WTC11 (cell line): Measurements from ENCODE around the gene SPHK1.

ENCODE experiments used
- CTCF ChIP-seq: fragments of 200-600 bp; IDR thresholded peaks from 2 replicates; pipeline ENCODE4 v1.8.0; 2022; ENCODE audit warnings: antibody characterized with exemption
- JUN ChIP-seq: sonication (generic); formaldehyde crosslinking; IDR thresholded peaks from 2 replicates; pipeline ENCODE4 v1.8.0; 2023; ENCODE audit warnings: mild to moderate bottlenecking, missing genetic modification reagents
- MAX ChIP-seq: sonication (generic); formaldehyde crosslinking; IDR thresholded peaks from 2 replicates; pipeline ENCODE4 v1.8.0; 2022; ENCODE audit warnings: mild to moderate bottlenecking, missing genetic modification reagents
- PRDM15 ChIP-seq: sonication (generic); formaldehyde crosslinking; IDR thresholded peaks from 2 replicates; pipeline ENCODE4 v1.8.0; 2022; ENCODE audit warnings: missing genetic modification reagents
- SMAD3 ChIP-seq: sonication (generic); formaldehyde crosslinking; IDR thresholded peaks from 2 replicates; pipeline ENCODE4 v1.8.0; 2022; ENCODE audit warnings: missing genetic modification reagents, mild to moderate bottlenecking, borderline replicate concordance
- SP1 ChIP-seq: sonication (generic); formaldehyde crosslinking; conservative IDR thresholded peaks from 2 replicates; pipeline ENCODE4 v1.8.1; 2022; ENCODE audit warnings: missing genetic modification reagents
- STAT6 ChIP-seq: sonication (generic); formaldehyde crosslinking; conservative IDR thresholded peaks from 2 replicates; pipeline ENCODE4 v1.8.1; 2023; ENCODE audit warnings: mild to moderate bottlenecking, low read depth, missing genetic modification reagents, moderate library complexity
- ZBTB43 ChIP-seq: sonication (generic); formaldehyde crosslinking; IDR thresholded peaks from 2 replicates; pipeline ENCODE4 v1.8.1; 2023; ENCODE audit warnings: mild to moderate bottlenecking, missing genetic modification reagents
- ZNF138 ChIP-seq: sonication (generic); formaldehyde crosslinking; conservative IDR thresholded peaks from 2 replicates; pipeline ENCODE4 v1.8.1; 2022; ENCODE audit warnings: mild to moderate bottlenecking, moderate library complexity, missing genetic modification reagents
- ZNF317 ChIP-seq: sonication (generic); formaldehyde crosslinking; IDR thresholded peaks from 2 replicates; pipeline ENCODE4 v1.8.1; 2023; ENCODE audit warnings: low read depth, mild to moderate bottlenecking, moderate library complexity, missing genetic modification reagents, borderline replicate concordance

GRCh38 chr17:76397184-76397583 lies 12.8 kb downstream of the SPHK1 start:
- TF ChIP-seq CTCF, result no peak
- no peak for TF ChIP-seq STAT6 (CRISPR knock-in tag)
- no peak for TF ChIP-seq SP1
- no peak for TF ChIP-seq SMAD3 (CRISPR knock-in tag)
- no peak for TF ChIP-seq PRDM15
- no peak for TF ChIP-seq MAX
- TF ChIP-seq ZBTB43 (CRISPR knock-in tag), result no peak
- TF ChIP-seq ZNF317, result no peak
- no peak for TF ChIP-seq ZNF138 (CRISPR knock-in tag)
- no peak for TF ChIP-seq JUN
